HepG2 (cell line): Measurements from ENCODE around the gene FOXS1. TPM values are rescaled to one million over a fixed set of nuclear protein-coding genes. Genes with fewer than 3 reads are reported as not detected.

ENCODE experiments used
- ATAD3A ChIP-seq: sonication (generic); formaldehyde crosslinking; IDR thresholded peaks from 2 replicates; pipeline ENCODE4 v1.4.0; 2020; ENCODE audit warnings: missing genetic modification reagents
- CBX2 ChIP-seq, 2 experiments: fragments of 200-600 bp in 1 of 2; sonication (generic); formaldehyde crosslinking in 1 of 2; IDR thresholded peaks; 2 replicates each; pipeline versions ENCODE4 v1.7.0 to v1.8.1; 2018 to 2022; ENCODE audit warnings: low read depth in 2 of 2, low read length in 1 of 2, mild to moderate bottlenecking in 1 of 2, missing genetic modification reagents in 1 of 2
- DDIT3 ChIP-seq: sonication (generic); formaldehyde crosslinking; IDR thresholded peaks from 2 replicates; pipeline ENCODE4 v1.4.0; 2020; ENCODE audit warnings: mild to moderate bottlenecking, missing genetic modification reagents
- EEA1 ChIP-seq: sonication (generic); formaldehyde crosslinking; IDR thresholded peaks from 2 replicates; pipeline ENCODE4 v1.5.1; 2020; ENCODE audit warnings: mild to moderate bottlenecking, missing genetic modification reagents, borderline replicate concordance
- HNRNPH1 ChIP-seq: fragments of 200-400 bp; formaldehyde crosslinking; optimal IDR thresholded peaks from 2 replicates; pipeline ENCODE3; 2017; ENCODE audit warnings: mild to moderate bottlenecking, low read depth, low read length
- IKZF4 ChIP-seq: sonication (generic); formaldehyde crosslinking; IDR thresholded peaks from 2 replicates; pipeline ENCODE4 v1.5.1; 2020; ENCODE audit warnings: borderline replicate concordance, mild to moderate bottlenecking, low read depth, missing genetic modification reagents; ENCODE audit errors: not compliant biosample characterization
- ISL2 ChIP-seq: sonication (generic); formaldehyde crosslinking; IDR thresholded peaks from 2 replicates; pipeline ENCODE4 v1.5.0; 2020; ENCODE audit warnings: missing genetic modification reagents
- TAF1 ChIP-seq: sonication (generic); formaldehyde crosslinking; IDR thresholded peaks from 2 replicates; pipeline ENCODE4 v1.4.0; 2020; ENCODE audit warnings: missing genetic modification reagents
- TRIM22 ChIP-seq: fragments of 450-650 bp; IDR thresholded peaks from 2 replicates; pipeline ENCODE4 v1.6.1; 2017
- ZNF644 ChIP-seq: IDR thresholded peaks from 2 replicates; pipeline ENCODE4 v1.6.1; 2016; ENCODE audit warnings: low read depth
- ZNF660 ChIP-seq: sonication (generic); formaldehyde crosslinking; IDR thresholded peaks from 2 replicates; pipeline ENCODE4 v1.5.1; 2020; ENCODE audit warnings: mild to moderate bottlenecking, low read depth, missing genetic modification reagents, borderline replicate concordance
- ZNF780A ChIP-seq: sonication (generic); formaldehyde crosslinking; IDR thresholded peaks from 2 replicates; pipeline ENCODE4 v1.8.0; 2022; ENCODE audit warnings: mild to moderate bottlenecking, missing genetic modification reagents, moderate library complexity
- polyA plus RNA-seq, 8 experiments: library from polyadenylated mRNA; depleted of rRNA in 3 of 8; stranded (reverse) in 7 of 8; unstranded in 1 of 8; fragments of >200 nt; fragmentation: Illumina TruSeq in 4 of 8; extraction: Trizol in 4 of 8; gene quantifications; 2 replicates each; pipeline versions ENCODE4 v1.2.1 to v1.2.3, GENCODE V29; 2011 to 2016; ENCODE audit warnings: low read depth in 4 of 8, missing spikeins in 1 of 8, mixed read lengths in 1 of 8; ENCODE audit not compliant: insufficient read depth in 1 of 8
- total RNA-seq, 5 experiments: library from RNA; depleted of rRNA; stranded (reverse); fragments of >200 nt; fragmentation: Illumina TruSeq; extraction: Trizol; gene quantifications; 2 replicates each; pipeline ENCODE4 v1.2.3, GENCODE V29; 2016; ENCODE audit warnings: low read depth in 1 of 5
- TF ChIP-seq, protein P1 (sequence below): sonication (generic); formaldehyde crosslinking; IDR thresholded peaks from 2 replicates; pipeline ENCODE4 v1.4.0; 2020; ENCODE audit warnings: mild to moderate bottlenecking, missing genetic modification reagents

The FOXS1 gene
- total and polyA plus RNA-seq, 2 of the 13 experiments (the other 11 are each of a cell fraction or from before 2014, with no cell fraction given) = not detected

DNA sequence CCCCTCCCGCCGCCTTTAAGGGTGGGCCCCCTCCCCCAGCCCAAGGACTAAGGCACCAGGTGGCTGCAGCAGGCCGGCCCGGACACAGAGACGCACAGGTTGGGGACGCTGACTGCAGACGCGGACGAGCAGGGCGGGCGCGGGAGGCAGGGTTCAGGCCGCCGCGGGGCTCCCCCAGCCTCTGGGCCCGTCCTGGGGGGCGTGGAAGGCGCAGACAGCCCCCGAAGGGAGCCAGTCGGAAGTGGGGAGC lies 15.7 kb upstream of the FOXS1 start (continued):
- TF ChIP-seq ZNF780A (CRISPR knock-in tag) (no peak), IKZF4 (CRISPR knock-in tag) (no peak), TRIM22 (no peak), ZNF660 (CRISPR knock-in tag) (no peak), ZNF644 (CRISPR knock-in tag) (no peak), HNRNPH1 (no peak), CBX2 (IDR thresholded peaks at IDR 0.05; ENCODE audit: low read depth, low read length) (no peak), CBX2 (CRISPR knock-in tag; IDR thresholded peaks at IDR 0.05; ENCODE audit: low read depth) (no peak), ISL2 (CRISPR knock-in tag) (no peak), EEA1 (CRISPR knock-in tag) (no peak), ATAD3A (CRISPR knock-in tag) (no peak), DDIT3 (CRISPR knock-in tag) (no peak), TAF1 (CRISPR knock-in tag) (no peak)
- TF ChIP-seq, protein P1, sequence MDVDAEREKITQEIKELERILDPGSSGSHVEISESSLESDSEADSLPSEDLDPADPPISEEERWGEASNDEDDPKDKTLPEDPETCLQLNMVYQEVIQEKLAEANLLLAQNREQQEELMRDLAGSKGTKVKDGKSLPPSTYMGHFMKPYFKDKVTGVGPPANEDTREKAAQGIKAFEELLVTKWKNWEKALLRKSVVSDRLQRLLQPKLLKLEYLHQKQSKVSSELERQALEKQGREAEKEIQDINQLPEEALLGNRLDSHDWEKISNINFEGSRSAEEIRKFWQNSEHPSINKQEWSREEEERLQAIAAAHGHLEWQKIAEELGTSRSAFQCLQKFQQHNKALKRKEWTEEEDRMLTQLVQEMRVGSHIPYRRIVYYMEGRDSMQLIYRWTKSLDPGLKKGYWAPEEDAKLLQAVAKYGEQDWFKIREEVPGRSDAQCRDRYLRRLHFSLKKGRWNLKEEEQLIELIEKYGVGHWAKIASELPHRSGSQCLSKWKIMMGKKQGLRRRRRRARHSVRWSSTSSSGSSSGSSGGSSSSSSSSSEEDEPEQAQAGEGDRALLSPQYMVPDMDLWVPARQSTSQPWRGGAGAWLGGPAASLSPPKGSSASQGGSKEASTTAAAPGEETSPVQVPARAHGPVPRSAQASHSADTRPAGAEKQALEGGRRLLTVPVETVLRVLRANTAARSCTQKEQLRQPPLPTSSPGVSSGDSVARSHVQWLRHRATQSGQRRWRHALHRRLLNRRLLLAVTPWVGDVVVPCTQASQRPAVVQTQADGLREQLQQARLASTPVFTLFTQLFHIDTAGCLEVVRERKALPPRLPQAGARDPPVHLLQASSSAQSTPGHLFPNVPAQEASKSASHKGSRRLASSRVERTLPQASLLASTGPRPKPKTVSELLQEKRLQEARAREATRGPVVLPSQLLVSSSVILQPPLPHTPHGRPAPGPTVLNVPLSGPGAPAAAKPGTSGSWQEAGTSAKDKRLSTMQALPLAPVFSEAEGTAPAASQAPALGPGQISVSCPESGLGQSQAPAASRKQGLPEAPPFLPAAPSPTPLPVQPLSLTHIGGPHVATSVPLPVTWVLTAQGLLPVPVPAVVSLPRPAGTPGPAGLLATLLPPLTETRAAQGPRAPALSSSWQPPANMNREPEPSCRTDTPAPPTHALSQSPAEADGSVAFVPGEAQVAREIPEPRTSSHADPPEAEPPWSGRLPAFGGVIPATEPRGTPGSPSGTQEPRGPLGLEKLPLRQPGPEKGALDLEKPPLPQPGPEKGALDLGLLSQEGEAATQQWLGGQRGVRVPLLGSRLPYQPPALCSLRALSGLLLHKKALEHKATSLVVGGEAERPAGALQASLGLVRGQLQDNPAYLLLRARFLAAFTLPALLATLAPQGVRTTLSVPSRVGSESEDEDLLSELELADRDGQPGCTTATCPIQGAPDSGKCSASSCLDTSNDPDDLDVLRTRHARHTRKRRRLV = no peak
